Glomerular visceral epithelial cell (primary cell): Measurements from ENCODE around the gene CCDC81.
A peak's percentile ranks its signal among the peaks of the same experiment; 100 is the strongest.

ENCODE experiments used
- DNase-seq: peaks from one replicate; pipeline ENCODE4 v3.0.0-alpha.2; 2016; ENCODE audit errors: extremely low spot score

Gene CCDC81

DNA sequence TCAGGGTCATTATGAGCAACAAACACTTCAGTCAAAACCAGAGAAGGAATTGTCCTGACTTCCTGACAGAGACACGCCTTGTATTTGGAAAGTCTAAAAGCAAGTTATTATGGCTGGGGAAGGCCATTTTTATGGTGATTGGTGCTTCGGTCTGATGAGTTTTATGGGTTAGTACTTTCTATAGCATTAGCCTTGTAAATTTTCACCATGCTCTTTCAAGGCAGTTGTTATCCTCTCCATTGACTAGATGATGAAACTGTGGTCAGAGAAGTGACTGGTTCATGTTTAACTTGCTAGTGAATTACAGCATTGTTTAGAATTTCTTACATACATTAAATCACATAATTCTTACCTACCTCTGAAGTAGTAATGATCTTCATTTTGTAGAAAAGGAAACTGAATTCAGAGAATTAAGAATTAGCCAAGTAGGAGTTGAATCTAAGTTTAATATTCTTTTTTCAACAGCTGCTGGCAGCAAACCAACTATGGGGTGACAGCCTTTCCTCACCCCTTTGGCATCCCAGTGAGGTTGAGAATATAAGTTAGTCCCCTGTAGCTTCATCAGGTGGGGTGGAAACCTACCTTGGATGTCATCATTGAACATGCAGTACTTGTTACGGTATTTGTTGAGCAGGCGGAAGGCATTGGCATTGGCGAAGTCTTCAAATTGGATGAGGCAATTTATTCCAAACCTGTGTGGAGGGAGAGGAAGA, 90.0 kb downstream of the CCDC81 start:
- peak; percentile 77 for DNase-seq

DNA sequence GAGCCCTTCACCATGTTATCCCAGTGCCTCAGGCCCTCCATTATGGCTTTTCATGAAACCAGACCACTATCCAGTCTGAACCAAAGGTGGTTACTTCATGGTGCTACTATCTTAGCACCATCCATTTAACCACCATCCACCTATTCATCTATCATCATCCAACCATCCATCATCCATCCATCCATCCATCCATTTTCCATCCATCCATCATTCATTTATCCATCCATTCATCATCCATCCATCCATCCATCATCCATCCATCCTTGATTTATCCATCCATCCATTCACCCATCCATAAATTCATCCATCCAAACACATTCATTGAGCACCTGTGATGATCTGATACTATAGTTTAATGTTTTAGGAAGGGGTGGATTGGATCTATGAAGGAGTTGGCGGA, 93.5 kb downstream of the CCDC81 start:
- DNase-seq, result no peak

DNA sequence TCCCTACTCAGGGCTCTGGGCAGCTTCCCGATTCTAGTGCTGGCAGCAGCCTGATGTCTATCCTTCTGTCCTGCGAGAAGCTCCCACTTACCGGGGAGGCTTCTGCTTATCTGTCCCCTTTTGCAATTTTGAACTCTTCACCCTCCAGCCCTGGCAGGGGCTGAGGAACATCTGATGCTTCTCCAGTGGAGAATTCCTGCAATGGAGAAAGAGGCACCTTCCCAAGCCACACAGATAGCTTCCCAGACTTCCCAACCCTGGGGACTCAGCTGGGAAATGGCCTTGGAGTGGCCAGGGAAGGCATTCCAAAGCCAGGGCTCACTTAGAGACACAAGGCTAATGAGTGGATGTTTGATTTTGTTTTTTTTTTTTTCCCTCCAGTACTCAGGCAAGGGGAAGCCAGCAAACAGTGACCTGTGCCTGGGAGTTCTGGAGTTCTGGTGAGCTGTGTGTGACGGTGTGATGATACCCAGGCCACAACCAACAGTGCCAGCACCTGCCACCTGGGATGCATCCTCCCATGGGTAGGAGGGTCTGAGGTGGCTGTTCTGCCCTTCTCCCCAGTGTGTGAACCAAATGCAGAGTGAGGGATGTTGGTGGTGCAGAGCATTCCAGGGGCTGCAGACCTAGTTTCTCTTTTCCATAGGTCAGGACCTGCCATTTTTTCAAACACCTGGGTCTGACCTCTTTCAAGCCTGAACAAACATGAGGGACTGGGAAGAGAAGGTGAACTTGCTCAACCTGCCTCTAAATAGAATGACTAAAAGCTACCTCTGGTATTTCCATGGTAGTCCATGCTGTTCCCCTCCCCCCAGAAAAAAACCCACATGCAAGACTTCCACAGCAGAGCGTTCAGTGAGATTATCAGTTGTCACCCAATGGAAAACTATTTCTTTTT, 95.1 kb downstream of the CCDC81 start:
- DNase-seq, result no peak
